ENCODE results near the gene IL33.

The IL33 gene

GRCh38 chr9:6305954-6306563 is 90.5 kb downstream of the IL33 start:
- peak; percentile 96 for FAIRE-seq
